ACC112 (cell line): ENCODE results near the gene BAIAP2.

Source experiments
- H2AFZ ChIP-seq: fragments of 200-600 bp; sonication (generic); one replicate; pipeline ENCODE4 v1.6.0; 2017; ENCODE audit warnings: antibody characterized with exemption, low read length; ENCODE audit not compliant: unreplicated experiment
- H3K27ac ChIP-seq: fragments of 200-600 bp; sonication (generic); 2 replicates; pipeline ENCODE4 v1.5.1; 2014; ENCODE audit warnings: low read depth, mild to moderate bottlenecking, antibody characterized with exemption, low read length, moderate library complexity
- H3K27me3 ChIP-seq: fragments of 200-600 bp; sonication (generic); 2 replicates; pipeline ENCODE4 v1.6.1; 2014; ENCODE audit warnings: mild to moderate bottlenecking, antibody characterized with exemption, low read length, moderate library complexity, mixed read lengths; ENCODE audit not compliant: insufficient read depth
- H3K36me3 ChIP-seq: fragments of 200-600 bp; sonication (generic); 2 replicates; pipeline ENCODE4 v1.6.1; 2016; ENCODE audit warnings: mild to moderate bottlenecking, antibody characterized with exemption, low read length, moderate library complexity, mixed read lengths; ENCODE audit not compliant: insufficient read depth
- H3K4me1 ChIP-seq: fragments of 200-600 bp; sonication (generic); one replicate; pipeline ENCODE4 v1.6.1; 2016; ENCODE audit warnings: low read length, mixed read lengths; ENCODE audit not compliant: insufficient read depth, unreplicated experiment, control insufficient read depth
- H3K4me3 ChIP-seq: fragments of 200-600 bp; sonication (generic); 2 replicates; pipeline ENCODE4 v1.5.1; 2014; ENCODE audit warnings: mild to moderate bottlenecking, low read depth, low read length
- H3K79me2 ChIP-seq: fragments of 200-600 bp; sonication (generic); one replicate; pipeline ENCODE4 v1.6.0; 2016; ENCODE audit warnings: low read length; ENCODE audit not compliant: control insufficient read depth, unreplicated experiment, insufficient read depth

The BAIAP2 gene

GRCh38 chr17:81161972-81162371, 127.0 kb downstream of the BAIAP2 start:
- Histone ChIP-seq H3K36me3 (no peaks in the 10 kb centered on the region), H3K27me3 (peaks cover 17% of the 10 kb centered on the region; the same call in 1 of the 2 replicates), H3K4me1 (no peaks in the 10 kb centered on the region), H2AFZ (no peak overlapping the region), H3K4me3 (no peak overlapping the region), H3K79me2 (no peaks in the 10 kb centered on the region), H3K27ac (no peak overlapping the region)

DNA sequence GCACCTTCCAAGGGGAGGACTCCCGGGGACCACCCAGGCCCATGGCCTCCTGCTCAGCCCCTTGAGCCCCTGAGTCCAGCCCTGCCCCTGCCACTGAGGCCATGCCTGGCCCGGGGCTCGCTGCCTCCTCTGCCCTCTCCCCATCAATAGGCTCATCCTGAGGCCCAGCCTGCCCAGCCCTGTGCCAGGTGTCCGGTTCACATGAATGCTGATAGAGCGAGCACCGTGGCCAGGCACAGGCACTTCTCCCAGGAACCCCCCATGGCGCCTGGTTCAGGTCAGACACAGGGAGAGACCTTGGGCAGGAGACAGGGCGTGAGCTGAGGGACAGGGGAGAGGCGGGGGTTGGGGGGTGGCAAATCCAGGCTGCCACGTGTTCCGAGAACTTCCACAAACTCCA, 127.5 kb downstream of the BAIAP2 start:
- Histone ChIP-seq H3K79me2 (no peaks in the 10 kb centered on the region), H3K36me3 (no peaks in the 10 kb centered on the region), H3K27me3 (peaks cover 21% of the 10 kb centered on the region; the same call in 1 of the 2 replicates), H3K4me1 (no peaks in the 10 kb centered on the region), H3K4me3 (no peak overlapping the region), H3K27ac (no peak overlapping the region), H2AFZ (no peak overlapping the region)

- H3K4me1 ChIP-seq, result no peaks in the 10 kb centered on the region
- H3K27me3 ChIP-seq, result peaks cover 27% of the 10 kb centered on the region; the same call in 1 of the 2 replicates
- H3K4me3 ChIP-seq, result no peak overlapping the region
- H3K27ac ChIP-seq, result no peak overlapping the region
- H2AFZ ChIP-seq, result no peak overlapping the region
- no peaks in the 10 kb centered on the region for H3K79me2 ChIP-seq
- H3K36me3 ChIP-seq, result no peaks in the 10 kb centered on the region
Observed at GRCh38 chr17:81163051-81163695, 128.2 kb downstream of the BAIAP2 start.

DNA sequence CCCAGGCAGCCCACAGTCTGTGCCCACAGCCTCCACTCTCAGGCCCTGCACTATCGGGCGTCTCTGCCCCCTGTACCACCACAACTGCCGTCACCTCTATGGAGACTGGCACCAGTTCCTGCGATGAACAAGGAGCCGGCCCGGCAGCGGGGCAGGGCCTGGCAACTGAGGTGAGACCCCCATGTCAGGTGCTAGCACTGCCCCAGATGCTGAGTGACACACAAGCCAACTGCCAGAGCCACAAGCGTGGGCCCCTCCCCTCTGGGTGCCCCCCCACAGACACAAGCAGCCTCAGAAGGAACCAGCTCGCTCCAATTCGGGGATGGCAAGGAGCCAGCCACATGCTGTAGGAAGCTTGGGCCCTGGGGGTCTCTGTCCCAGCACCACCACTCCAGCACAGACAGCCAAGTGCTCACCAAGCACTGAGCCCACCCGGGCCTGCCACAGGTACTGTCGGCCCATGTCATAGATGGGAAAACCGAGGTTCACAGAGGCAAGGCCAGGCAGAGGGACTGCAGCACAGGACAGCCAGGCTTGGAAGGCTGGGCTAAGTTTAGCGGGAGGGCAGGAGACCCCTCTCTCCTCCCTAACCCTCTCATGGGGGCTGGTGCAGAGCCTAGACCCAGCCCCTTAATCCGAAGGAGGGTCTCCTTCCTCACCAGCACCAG, 128.9 kb downstream of the BAIAP2 start:
- no peaks in the 10 kb centered on the region for H3K36me3 ChIP-seq
- no peak overlapping the region for H2AFZ ChIP-seq
- no peaks in the 10 kb centered on the region for H3K4me1 ChIP-seq
- H3K27me3 ChIP-seq, result peaks cover 27% of the 10 kb centered on the region; the same call in 1 of the 2 replicates
- no peak overlapping the region for H3K4me3 ChIP-seq
- H3K27ac ChIP-seq, result no peak overlapping the region
- H3K79me2 ChIP-seq, result no peaks in the 10 kb centered on the region

GRCh38 chr17:81164371-81165245, 129.7 kb downstream of the BAIAP2 start:
- Histone ChIP-seq H3K27me3 (peaks cover 27% of the 10 kb centered on the region; the same call in 1 of the 2 replicates), H2AFZ (no peak overlapping the region), H3K36me3 (no peaks in the 10 kb centered on the region), H3K79me2 (no peaks in the 10 kb centered on the region), H3K4me1 (no peaks in the 10 kb centered on the region), H3K27ac (no peak overlapping the region), H3K4me3 (no peak overlapping the region)

DNA sequence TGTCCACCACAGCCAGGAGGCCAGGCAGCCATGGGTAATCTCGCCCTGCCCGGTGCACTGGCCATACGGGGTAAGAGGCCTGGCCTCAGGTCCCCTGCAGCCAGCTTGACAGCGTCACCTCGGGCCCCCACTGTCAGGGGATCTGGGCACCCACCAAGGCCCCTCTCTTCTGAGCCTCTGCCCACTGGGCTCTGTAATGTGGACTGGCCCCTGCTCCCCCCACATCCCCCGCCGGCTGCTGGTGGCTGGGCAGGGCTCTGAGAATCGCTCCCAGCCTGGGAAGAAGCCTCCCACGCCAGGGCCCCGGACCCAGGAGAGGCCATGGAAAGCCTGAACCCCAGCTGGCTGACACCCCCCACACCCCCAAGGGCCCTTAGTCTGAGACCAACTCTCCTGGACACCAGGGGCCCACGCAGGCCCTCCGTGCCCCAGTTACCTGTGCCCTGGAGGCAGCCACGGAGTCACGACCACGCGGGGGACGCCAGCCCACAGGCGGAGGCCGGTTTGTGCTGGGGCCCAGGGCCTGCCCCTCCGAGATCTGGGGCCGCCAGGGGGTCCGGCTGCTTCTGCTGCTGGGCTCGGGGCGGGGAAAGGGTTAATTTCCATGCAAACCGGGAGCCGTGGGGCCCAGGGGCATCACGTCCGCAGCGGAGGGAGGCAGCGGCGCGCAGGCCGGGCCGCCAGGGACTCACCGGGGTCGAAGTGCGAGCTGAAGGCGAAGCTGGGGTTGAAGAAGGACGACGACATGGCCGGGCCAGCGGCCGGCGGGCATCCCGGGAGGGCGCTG, 130.5 kb downstream of the BAIAP2 start, which contains the start of gene PVALEF:
Gene PVALEF, plus strand, starts transcription at position 262 of the 787 bp plus-strand sequence. CDS start 15,720 bp downstream, outside the sequence.
- H3K79me2 ChIP-seq, result no peaks in the 10 kb centered on the region
- peak within 1 kb of the TSS; percentile 54; the same call in 1 of the 2 replicates for H3K4me3 ChIP-seq
- H3K4me1 ChIP-seq, result no peaks in the 10 kb centered on the region
- H3K36me3 ChIP-seq, result no peaks in the 10 kb centered on the region
- no peak within 1 kb of the TSS for H3K27ac ChIP-seq
- no peak within 1 kb of the TSS for H2AFZ ChIP-seq
- H3K27me3 ChIP-seq, result peaks cover 27% of the 10 kb centered on the region; the same call in 1 of the 2 replicates

DNA sequence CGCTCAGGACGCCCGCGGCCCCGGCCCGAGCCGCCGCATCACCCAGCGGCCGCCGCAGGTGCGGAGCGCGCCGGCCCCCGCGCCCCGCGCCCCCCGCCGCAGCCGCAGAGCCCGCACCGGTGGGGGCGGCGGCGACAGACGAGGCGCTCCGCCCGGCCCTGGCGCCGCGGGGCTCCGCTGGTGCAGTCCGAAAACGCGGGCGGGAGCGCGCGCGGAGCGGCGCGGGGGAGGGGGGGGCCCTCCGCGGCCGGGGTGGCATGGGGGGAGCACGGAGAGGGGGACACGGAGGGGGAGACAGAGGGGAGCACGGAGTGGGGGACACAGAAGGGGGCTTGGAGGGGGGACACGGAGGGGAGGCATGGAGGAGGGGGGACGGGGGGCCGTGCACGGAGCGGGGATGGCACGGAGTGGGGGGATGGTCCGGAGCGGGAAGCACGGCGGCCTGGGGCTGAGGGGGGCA, 131.1 kb downstream of the BAIAP2 start, which contains the start of gene AATK:
Gene AATK, minus strand, starts transcription at position 189 of the 460 bp plus-strand sequence. CDS start 229 bp downstream, outside the sequence.
- Histone ChIP-seq H3K4me3 (peak within 1 kb of the TSS; percentile 54; the same call in 1 of the 2 replicates), H2AFZ (no peak within 1 kb of the TSS), H3K79me2 (no peaks in the 10 kb centered on the region), H3K27ac (no peak within 1 kb of the TSS), H3K4me1 (no peaks in the 10 kb centered on the region), H3K36me3 (no peaks in the 10 kb centered on the region), H3K27me3 (peaks cover 27% of the 10 kb centered on the region; the same call in 1 of the 2 replicates)
